Activated T-cell treated with anti-CD3 and anti-CD28 coated beads, Interleukin-2, amount 50 U/mL, for 24 hours (primary cell): ENCODE data around the gene OR6C3.
"Not testable (repeated sequence)": the region's sequence is repeated elsewhere in the genome, so short reads cannot be mapped to it uniquely, and the experiment has no call there.

Experiments
- DNase-seq: peaks from one replicate; pipeline ENCODE4 v3.0.0-alpha.2; 2020
- H3K27ac Mint-ChIP-seq: 2 replicates; pipeline ENCODE4 v1.8.0; 2020; ENCODE audit warnings: mild to moderate bottlenecking, mixed read lengths
- H3K27me3 Mint-ChIP-seq: 2 replicates; pipeline ENCODE4 v1.8.0; 2020; ENCODE audit warnings: mixed read lengths
- H3K36me3 Mint-ChIP-seq: 2 replicates; pipeline ENCODE4 v1.8.0; 2020; ENCODE audit warnings: low read depth, mixed read lengths
- H3K4me1 Mint-ChIP-seq: 2 replicates; pipeline ENCODE4 v1.8.0; 2020; ENCODE audit warnings: low read depth, mixed read lengths
- H3K4me3 Mint-ChIP-seq: 2 replicates; pipeline ENCODE4 v1.8.0; 2020; ENCODE audit warnings: mild to moderate bottlenecking, moderate library complexity, mixed read lengths
- H3K9me3 Mint-ChIP-seq: 2 replicates; pipeline ENCODE4 v1.8.0; 2020; ENCODE audit warnings: mixed read lengths

Gene OR6C3

GRCh38 chr12:55330446-55330845 lies at the start of gene OR6C3:
TSS of gene OR6C3 (plus strand) at chr12:55330746. CDS start at chr12:55331701, 955 bp downstream.
- no peaks in the 10 kb centered on the region for H3K4me1 Mint-ChIP-seq
- H3K9me3 Mint-ChIP-seq = no peaks in the 10 kb centered on the region
- no peak within 1 kb of the TSS for H3K4me3 Mint-ChIP-seq
- no peaks in the 10 kb centered on the region for H3K36me3 Mint-ChIP-seq
- H3K27me3 Mint-ChIP-seq = peaks cover 28% of the 10 kb centered on the region
- no peak within 1 kb of the TSS for H3K27ac Mint-ChIP-seq
- no peak for DNase-seq

GRCh38 chr12:55280991-55281390 lies 49.6 kb upstream of the OR6C3 start:
- Mint-ChIP-seq H3K36me3 (no peaks in the 10 kb centered on the region), H3K4me1 (no peaks in the 10 kb centered on the region), H3K27ac (no peak overlapping the region), H3K4me3 (no peak overlapping the region), H3K9me3 (peaks cover 2% of the 10 kb centered on the region), H3K27me3 (peaks cover 36% of the 10 kb centered on the region)
- no peak for DNase-seq

- no peaks in the 10 kb centered on the region for H3K9me3 Mint-ChIP-seq
- H3K4me3 Mint-ChIP-seq = no peak overlapping the region
- no peaks in the 10 kb centered on the region for H3K36me3 Mint-ChIP-seq
- H3K27ac Mint-ChIP-seq = no peak overlapping the region
- DNase-seq = no peak
- H3K4me1 Mint-ChIP-seq = no peaks in the 10 kb centered on the region
- peaks cover 27% of the 10 kb centered on the region for H3K27me3 Mint-ChIP-seq
Observed at GRCh38 chr12:55289999-55290398, 40.5 kb upstream of the OR6C3 start.

GRCh38 chr12:55296469-55296868 lies 34.1 kb upstream of the OR6C3 start, which contains the start of gene OR6C6:
TSS of gene OR6C6 (minus strand) at chr12:55296569. CDS start at chr12:55295232, 1,337 bp downstream.
- Mint-ChIP-seq H3K9me3 (no peaks in the 10 kb centered on the region), H3K4me3 (no peak within 1 kb of the TSS), H3K36me3 (no peaks in the 10 kb centered on the region), H3K4me1 (no peaks in the 10 kb centered on the region), H3K27ac (no peak within 1 kb of the TSS), H3K27me3 (peaks cover 35% of the 10 kb centered on the region)
- DNase-seq = no peak

- Mint-ChIP-seq H3K4me1 (no peaks in the 10 kb centered on the region), H3K27me3 (peaks cover 22% of the 10 kb centered on the region), H3K9me3 (peaks cover under 1% of the 10 kb centered on the region), H3K27ac (no peak within 1 kb of the TSS), H3K4me3 (no peak within 1 kb of the TSS), H3K36me3 (no peaks in the 10 kb centered on the region)
- DNase-seq = no peak
Observed at GRCh38 chr12:55314043-55314442, 16.5 kb upstream of the OR6C3 start, which contains the start of gene OR6C1. TSS of gene OR6C1 (plus strand) at chr12:55314343. CDS start at chr12:55320600, 6,257 bp downstream.

GRCh38 chr12:55320201-55320600 lies 10.3 kb upstream of the OR6C3 start:
- Mint-ChIP-seq H3K4me3 (no peak overlapping the region), H3K4me1 (no peaks in the 10 kb centered on the region), H3K9me3 (peaks cover 5% of the 10 kb centered on the region), H3K36me3 (no peaks in the 10 kb centered on the region), H3K27me3 (peaks cover 27% of the 10 kb centered on the region), H3K27ac (no peak overlapping the region)
- DNase-seq = no peak

- H3K4me1 Mint-ChIP-seq, H3K27ac Mint-ChIP-seq, DNase-seq, H3K9me3 Mint-ChIP-seq, H3K36me3 Mint-ChIP-seq, H3K4me3 Mint-ChIP-seq: not testable (repeated sequence)
- H3K27me3 Mint-ChIP-seq = peaks cover 32% of the 10 kb centered on the region
Observed at GRCh38 chr12:55325801-55326200, 4.7 kb upstream of the OR6C3 start.

GRCh38 chr12:55336002-55336401 lies 5.5 kb downstream of the OR6C3 start:
- Mint-ChIP-seq H3K4me1 (no peaks in the 10 kb centered on the region), H3K27me3 (peaks cover 27% of the 10 kb centered on the region), H3K27ac (no peak overlapping the region), H3K9me3 (no peaks in the 10 kb centered on the region), H3K36me3 (no peaks in the 10 kb centered on the region), H3K4me3 (no peak overlapping the region)
- no peak for DNase-seq

GRCh38 chr12:55355338-55355737 lies 24.8 kb downstream of the OR6C3 start:
- peaks cover 29% of the 10 kb centered on the region for H3K27me3 Mint-ChIP-seq
- DNase-seq, H3K4me3 Mint-ChIP-seq, H3K36me3 Mint-ChIP-seq, H3K4me1 Mint-ChIP-seq, H3K9me3 Mint-ChIP-seq, H3K27ac Mint-ChIP-seq: not testable (repeated sequence)

GRCh38 chr12:55362675-55363074 lies 32.1 kb downstream of the OR6C3 start, which contains the start of gene OR6C75:
TSS of gene OR6C75 (plus strand) at chr12:55362975. CDS start at chr12:55365111, 2,136 bp downstream.
- H3K4me3 Mint-ChIP-seq = no peak within 1 kb of the TSS
- no peaks in the 10 kb centered on the region for H3K9me3 Mint-ChIP-seq
- H3K27ac Mint-ChIP-seq = no peak within 1 kb of the TSS
- DNase-seq = no peak
- H3K36me3 Mint-ChIP-seq = no peaks in the 10 kb centered on the region
- H3K27me3 Mint-ChIP-seq = peaks cover 26% of the 10 kb centered on the region
- no peaks in the 10 kb centered on the region for H3K4me1 Mint-ChIP-seq

GRCh38 chr12:55365086-55365485 lies 34.5 kb downstream of the OR6C3 start:
- H3K36me3 Mint-ChIP-seq = no peaks in the 10 kb centered on the region
- peaks cover 30% of the 10 kb centered on the region for H3K27me3 Mint-ChIP-seq
- no peak overlapping the region for H3K4me3 Mint-ChIP-seq
- H3K27ac Mint-ChIP-seq = no peak overlapping the region
- no peaks in the 10 kb centered on the region for H3K4me1 Mint-ChIP-seq
- no peak for DNase-seq
- H3K9me3 Mint-ChIP-seq = no peaks in the 10 kb centered on the region

- Mint-ChIP-seq H3K27ac (no peak overlapping the region), H3K4me3 (no peak overlapping the region), H3K36me3 (no peaks in the 10 kb centered on the region), H3K9me3 (no peaks in the 10 kb centered on the region), H3K27me3 (peaks cover 14% of the 10 kb centered on the region), H3K4me1 (no peaks in the 10 kb centered on the region)
- no peak for DNase-seq
Observed at GRCh38 chr12:55372521-55372920, 42.0 kb downstream of the OR6C3 start.
